Tibial nerve (tissue), 4 donors: ENCODE results near the gene IGLL1. TPM values are rescaled to one million over a fixed set of nuclear protein-coding genes. Genes with fewer than 3 reads are reported as not detected.

ENCODE experiments used
- DNase-seq, 2 donors: peaks; one replicate each; pipeline ENCODE4 v3.0.0-alpha.2; 2019; ENCODE audit warnings: low spot score in 2 of 2
- H3K27ac ChIP-seq, 4 donors: fragments of 200-600 bp; sonication (generic) in 3 of 4; one replicate each; pipeline ENCODE4 v1.5.1; 2017 to 2019; ENCODE audit warnings: mild to moderate bottlenecking in 1 of 4
- H3K27me3 ChIP-seq, 2 donors: fragments of 200-600 bp; sonication (generic) in 1 of 2; one replicate each; pipeline versions ENCODE4 v1.5.1 to v1.6.0; 2017 to 2019
- H3K36me3 ChIP-seq, 3 donors: fragments of 200-600 bp; sonication (generic); one replicate each; pipeline ENCODE4 v1.5.1; 2018 to 2019
- H3K4me1 ChIP-seq, 4 donors: fragments of 200-600 bp; sonication (generic) in 3 of 4; one replicate each; pipeline ENCODE4 v1.5.1; 2017 to 2019
- H3K4me3 ChIP-seq, 4 donors: fragments of 200-600 bp; sonication (generic) in 3 of 4; one replicate each; pipeline ENCODE4 v1.5.1; 2017 to 2019; ENCODE audit warnings: mild to moderate bottlenecking in 1 of 4, moderate library complexity in 1 of 4
- H3K9me3 ChIP-seq, 4 donors: fragments of 200-600 bp; sonication (generic) in 3 of 4; one replicate each; pipeline ENCODE4 v1.5.1; 2017 to 2019
- CTCF ChIP-seq, 5 experiments: fragments of 200-600 bp in 3 of 5; fragments of 450-650 bp in 2 of 5; sonication (generic) in 3 of 5; IDR thresholded peaks; one replicate each; pipeline ENCODE4 v1.5.1; 2016 to 2019; ENCODE audit warnings: antibody characterized with exemption in 5 of 5, mild to moderate bottlenecking in 3 of 5, moderate library complexity in 2 of 5
- EP300 ChIP-seq, 2 donors: sonication (generic); formaldehyde crosslinking; IDR thresholded peaks; one replicate each; pipeline ENCODE4 v1.6.1; 2017; ENCODE audit warnings: antibody characterized with exemption in 2 of 2, mild to moderate bottlenecking in 1 of 2
- POLR2A ChIP-seq, 2 donors: fragments of 450-650 bp; IDR thresholded peaks; one replicate each; pipeline ENCODE4 v1.6.1; 2017; ENCODE audit warnings: antibody characterized with exemption in 2 of 2, mild to moderate bottlenecking in 2 of 2, moderate library complexity in 2 of 2
- WGBS, 2 donors: methylation state at CpG; one replicate each; pipeline ENCODE4 v1.1.5; 2018; 5-methylcytosine and 5-hydroxymethylcytosine counted together
- total RNA-seq, 4 donors: library from RNA; depleted of rRNA; stranded (reverse); fragments of >200 nt; gene quantifications; one replicate each; pipeline ENCODE4 v1.1.0, GENCODE V29; 2016

IGLL1 gene
- total RNA-seq, 4 donors from 2014 or later, result not detected

GRCh38 chr22:23553438-23553837 is 26.7 kb downstream of the IGLL1 start:
- no peaks in the 10 kb centered on the region for H3K9me3 ChIP-seq
- no peak for DNase-seq
- no peak overlapping the region for H3K4me3 ChIP-seq
- H3K36me3 ChIP-seq, result no peaks in the 10 kb centered on the region
- H3K27me3 ChIP-seq, result peaks cover 0 to 24% of the 10 kb centered on the region in 2 donors
- 45 to 66% methylated on average over 5 of the region's 5 CpGs for WGBS, 2 donors
- no peaks in the 10 kb centered on the region for H3K4me1 ChIP-seq
- TF ChIP-seq EP300 (IDR thresholded peaks at IDR 0.05) (no peak), POLR2A (IDR thresholded peaks at IDR 0.05) (no peak), CTCF (IDR thresholded peaks at IDR 0.05) (no peak)
- H3K27ac ChIP-seq, result no peak overlapping the region

DNA sequence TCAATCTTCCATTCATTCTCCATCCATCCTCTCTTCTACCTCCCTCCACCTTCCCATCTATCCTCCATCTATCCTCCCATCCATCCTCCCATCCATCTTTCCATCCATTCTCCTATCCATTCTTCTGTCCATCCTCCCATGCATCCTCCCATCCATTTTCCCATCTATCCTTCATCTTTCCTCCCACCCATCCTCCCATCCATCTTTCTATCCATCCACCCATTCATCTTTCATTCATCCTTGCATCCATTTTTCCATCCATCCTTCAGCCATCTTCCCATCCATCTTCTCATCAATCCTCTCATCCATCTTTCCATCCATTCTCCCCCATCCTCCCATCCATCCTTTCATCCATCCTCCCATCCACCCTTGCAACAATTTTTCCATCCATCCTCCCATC is 27.5 kb downstream of the IGLL1 start:
- Histone ChIP-seq H3K27me3 (peaks cover 0 to 19% of the 10 kb centered on the region in 2 donors), H3K4me3 (no peak overlapping the region), H3K9me3 (peaks cover 0 to 6% (median 0%) of the 10 kb centered on the region in 4 donors), H3K4me1 (no peaks in the 10 kb centered on the region), H3K36me3 (no peaks in the 10 kb centered on the region), H3K27ac (no peak overlapping the region)
- DNase-seq, result no peak
- TF ChIP-seq POLR2A (IDR thresholded peaks at IDR 0.05) (no peak), CTCF (IDR thresholded peaks at IDR 0.05) (no peak), EP300 (IDR thresholded peaks at IDR 0.05) (no peak)

- Histone ChIP-seq H3K9me3 (peaks cover 0 to 16% (median 0%) of the 10 kb centered on the region in 4 donors), H3K27ac (no peak overlapping the region), H3K4me1 (no peaks in the 10 kb centered on the region), H3K4me3 (no peak overlapping the region), H3K36me3 (no peaks in the 10 kb centered on the region), H3K27me3 (peaks cover 0 to 16% of the 10 kb centered on the region in 2 donors)
- no peak for TF ChIP-seq CTCF (IDR thresholded peaks at IDR 0.05)
- TF ChIP-seq POLR2A (IDR thresholded peaks at IDR 0.05), result no peak
- no peak for TF ChIP-seq EP300 (IDR thresholded peaks at IDR 0.05)
- no peak for DNase-seq
Observed at GRCh38 chr22:23551385-23551784, 28.7 kb downstream of the IGLL1 start.

DNA sequence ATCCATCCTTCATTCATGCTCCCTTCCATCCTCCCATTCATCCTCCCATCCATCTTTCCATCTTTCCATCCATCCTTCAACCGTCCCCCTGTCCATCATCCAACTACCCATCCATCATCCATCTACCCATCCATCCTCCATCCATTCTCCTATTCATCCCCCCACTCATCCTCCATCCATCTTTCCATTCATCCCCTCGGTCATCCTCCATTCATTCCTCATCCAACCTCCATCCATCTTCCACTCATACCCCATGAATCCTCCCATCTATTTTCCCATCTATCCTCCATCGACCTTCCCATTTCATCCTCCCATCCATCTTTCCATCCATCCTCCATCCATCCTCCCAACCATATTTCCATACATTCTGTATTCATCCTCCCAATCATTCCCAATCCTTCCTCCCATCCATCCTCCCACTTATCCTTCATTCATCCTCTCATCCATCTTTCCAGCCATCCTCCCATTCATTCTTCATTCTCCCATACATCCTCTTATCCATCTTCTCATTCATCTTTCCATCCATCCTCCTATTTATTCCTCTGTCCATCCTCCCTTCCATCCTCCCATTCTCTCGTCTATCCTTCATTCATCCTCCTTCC is 29.9 kb downstream of the IGLL1 start:
- TF ChIP-seq CTCF (IDR thresholded peaks at IDR 0.05), result no peak
- no peak for TF ChIP-seq EP300 (IDR thresholded peaks at IDR 0.05)
- TF ChIP-seq POLR2A (IDR thresholded peaks at IDR 0.05), result no peak
- Histone ChIP-seq H3K27me3 (peaks cover 0 to 10% of the 10 kb centered on the region in 2 donors), H3K36me3 (no peaks in the 10 kb centered on the region), H3K4me1 (no peaks in the 10 kb centered on the region), H3K4me3 (no peak overlapping the region), H3K27ac (no peak overlapping the region), H3K9me3 (peaks cover 0 to 16% (median 0%) of the 10 kb centered on the region in 4 donors)
- 68 to 81% methylated on average over 4 of the region's 4 CpGs for WGBS, 2 donors
- no peak for DNase-seq

DNA sequence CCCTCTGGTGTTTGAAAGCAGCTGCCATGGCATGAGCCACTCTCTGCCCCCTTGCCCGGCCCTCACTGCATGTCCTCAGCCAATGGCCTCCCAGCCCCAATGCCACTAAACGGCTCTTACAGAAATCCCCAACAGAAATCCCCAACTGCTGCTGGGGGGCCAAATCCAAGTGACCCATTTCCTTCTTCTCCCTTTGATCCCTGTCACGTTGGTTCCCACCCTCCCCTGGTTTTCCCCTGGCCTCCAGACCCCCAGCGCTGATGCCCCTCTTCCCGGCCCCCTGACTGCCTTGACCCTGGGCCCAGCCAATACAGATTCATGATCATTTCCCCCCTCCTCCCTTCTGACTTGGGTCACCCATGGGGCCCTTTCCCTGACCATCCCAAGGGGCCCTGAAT is 30.9 kb downstream of the IGLL1 start:
- H3K36me3 ChIP-seq, result no peaks in the 10 kb centered on the region
- TF ChIP-seq EP300 (IDR thresholded peaks at IDR 0.05), result no peak
- TF ChIP-seq CTCF (IDR thresholded peaks at IDR 0.05), result no peak
- TF ChIP-seq POLR2A (IDR thresholded peaks at IDR 0.05), result no peak
- peaks cover 0 to 16% (median 0%) of the 10 kb centered on the region in 4 donors for H3K9me3 ChIP-seq
- no peak for DNase-seq
- H3K4me1 ChIP-seq, result no peaks in the 10 kb centered on the region
- no peak overlapping the region for H3K4me3 ChIP-seq
- 59 to 66% methylated on average over 5 of the region's 5 CpGs for WGBS, 2 donors
- H3K27ac ChIP-seq, result no peak overlapping the region
- H3K27me3 ChIP-seq, result peaks cover 0 to 3% of the 10 kb centered on the region in 2 donors
